SK-N-SH (cell line): Measurements from ENCODE around the gene ARHGEF11. TPM values are rescaled to one million over a fixed set of nuclear protein-coding genes. Genes with fewer than 3 reads are reported as not detected.

Source experiments
- CTCF ChIA-PET: fragments of 300-600, 350-600 bp; formaldehyde crosslinking; extraction: SDS; loops from one replicate; lab custom pipeline; 2021; lab: Yijun Ruan, JAX
- POLR2A ChIA-PET: fragments of 350-600 bp; sonication (Branson Sonifier 250); formaldehyde crosslinking; extraction: SDS; loops from one replicate; lab custom pipeline; 2020; ENCODE audit warnings: antibody characterized with exemption, inconsistent platforms; lab: Yijun Ruan, JAX
- DNase-seq: peaks from one replicate; pipeline ENCODE4 v3.0.0; 2012
- H2AFZ ChIP-seq: fragments of 200-600 bp; sonication (generic); 2 replicates; pipeline ENCODE4 v1.8.1; 2016; ENCODE audit warnings: antibody characterized with exemption, mild to moderate bottlenecking, low read depth
- H3F3A ChIP-seq: fragments of 200-600 bp; sonication (generic); replicated peaks from 2 replicates; pipeline ENCODE3; 2016; ENCODE audit warnings: antibody characterized with exemption, mild to moderate bottlenecking; ENCODE audit not compliant: insufficient read depth
- H3K27ac ChIP-seq, 2 experiments: fragments of 200-500 bp in 1 of 2; fragments of 200-600 bp in 1 of 2; sonication (Bioruptor generic) in 1 of 2; sonication (generic), shearing (Covaris generic) in 1 of 2; 2 replicates each; pipeline versions ENCODE4 v1.5.1 to v1.6.1; 2014 to 2016; ENCODE audit warnings: low read depth in 2 of 2, inconsistent platforms in 1 of 2, low read length in 1 of 2, mild to moderate bottlenecking in 1 of 2, mixed read lengths in 1 of 2
- H3K27me3 ChIP-seq: fragments of 200-600 bp; sonication (generic), shearing (Covaris generic); 2 replicates; pipeline ENCODE4 v1.6.1; 2016; ENCODE audit warnings: mixed run types; ENCODE audit not compliant: insufficient read depth
- H3K36me3 ChIP-seq, 2 experiments: fragments of 200-500 bp in 1 of 2; fragments of 200-600 bp in 1 of 2; sonication (Bioruptor generic) in 1 of 2; sonication (generic) in 1 of 2; replicated peaks in 1 of 2; 2 replicates each; pipeline versions ENCODE3 to v1.5.1; 2014 to 2016; ENCODE audit warnings: low read length in 1 of 2, mild to moderate bottlenecking in 1 of 2; ENCODE audit not compliant: insufficient read depth in 2 of 2, control insufficient read depth in 1 of 2
- H3K4me1 ChIP-seq, 2 experiments: fragments of 200-500 bp in 1 of 2; fragments of 200-600 bp in 1 of 2; sonication (Bioruptor generic) in 1 of 2; sonication (generic), shearing (Covaris generic) in 1 of 2; 2 replicates each; pipeline versions ENCODE4 v1.5.1 to v1.6.1; 2014 to 2016; ENCODE audit warnings: low read depth in 1 of 2, low read length in 1 of 2, mixed run types in 1 of 2; ENCODE audit not compliant: insufficient read depth in 2 of 2, control insufficient read depth in 1 of 2
- H3K4me2 ChIP-seq: fragments of 200-600 bp; sonication (generic), shearing (Covaris generic); 2 replicates; pipeline ENCODE4 v1.6.1; 2017; ENCODE audit warnings: mixed run types
- H3K4me3 ChIP-seq, 2 experiments: fragments of 200-500 bp in 1 of 2; fragments of 200-600 bp in 1 of 2; sonication (Bioruptor generic) in 1 of 2; sonication (generic), shearing (Covaris generic) in 1 of 2; 2 replicates each; pipeline versions ENCODE4 v1.5.1 to v1.8.1; 2014 to 2016; ENCODE audit warnings: low read depth in 2 of 2, inconsistent platforms in 1 of 2, low read length in 1 of 2, mild to moderate bottlenecking in 1 of 2, mixed read lengths in 1 of 2, moderate library complexity in 1 of 2
- H3K79me2 ChIP-seq: fragments of 200-600 bp; sonication (generic); 2 replicates; pipeline ENCODE4 v1.8.1; 2017; ENCODE audit warnings: mild to moderate bottlenecking; ENCODE audit not compliant: insufficient read depth
- H3K9ac ChIP-seq: fragments of 200-600 bp; sonication (generic); 2 replicates; pipeline ENCODE4 v1.6.1; 2017; ENCODE audit warnings: mixed run types
- H3K9me2 ChIP-seq: fragments of 200-600 bp; sonication (generic); 2 replicates; pipeline ENCODE4 v1.6.1; 2017; ENCODE audit warnings: mixed run types
- H3K9me3 ChIP-seq: fragments of 200-600 bp; sonication (generic); 2 replicates; pipeline ENCODE4 v1.6.1; 2017; ENCODE audit warnings: mixed run types, mild to moderate bottlenecking, moderate library complexity
- H4K20me1 ChIP-seq: fragments of 200-600 bp; sonication (generic); 2 replicates; pipeline ENCODE4 v1.6.1; 2017; ENCODE audit warnings: mild to moderate bottlenecking, mixed run types; ENCODE audit not compliant: insufficient read depth
- CHD2 ChIP-seq: fragments of 150-350 bp; IDR thresholded peaks from 2 replicates; pipeline ENCODE4 v1.6.1; 2018; ENCODE audit warnings: low read length; ENCODE audit not compliant: partially characterized antibody
- ELF1 ChIP-seq: IDR thresholded peaks from 2 replicates; pipeline ENCODE4 v1.4.0; 2012
- EZH2phosphoT487 ChIP-seq: fragments of 200-600 bp; sonication (generic); IDR thresholded peaks from 2 replicates; pipeline ENCODE4 v1.6.1; 2017; ENCODE audit warnings: low read depth, mixed run types, mild to moderate bottlenecking, antibody characterized with exemption, moderate library complexity, borderline replicate concordance
- FOSL2 ChIP-seq: IDR thresholded peaks from 2 replicates; pipeline ENCODE4 v1.4.0; 2012; ENCODE audit warnings: low read depth, mild to moderate bottlenecking, moderate library complexity, borderline replicate concordance
- FOXM1 ChIP-seq: IDR thresholded peaks from 2 replicates; pipeline ENCODE4 v1.4.0; 2012; ENCODE audit warnings: low read depth, mild to moderate bottlenecking
- GATA2 ChIP-seq: sonication (generic); formaldehyde crosslinking; IDR thresholded peaks from 2 replicates; pipeline ENCODE4 v1.5.0; 2020; ENCODE audit warnings: mild to moderate bottlenecking, missing genetic modification reagents
- JUND ChIP-seq: IDR thresholded peaks from 2 replicates; pipeline ENCODE4 v1.4.0; 2012
- MXI1 ChIP-seq: IDR thresholded peaks from 2 replicates; pipeline ENCODE4 v1.6.1; 2012; ENCODE audit warnings: mild to moderate bottlenecking, low read depth, low read length, improper control_type of control experiment
- NFIC ChIP-seq: IDR thresholded peaks from 2 replicates; pipeline ENCODE4 v1.4.0; 2012; ENCODE audit warnings: borderline replicate concordance
- RCOR1 ChIP-seq: fragments of 150-350 bp; IDR thresholded peaks from 2 replicates; pipeline ENCODE4 v1.6.1; 2017; ENCODE audit warnings: antibody characterized with exemption, low read length
- SIN3A ChIP-seq: IDR thresholded peaks from 2 replicates; pipeline ENCODE4 v1.6.1; 2012; ENCODE audit warnings: low read depth, mild to moderate bottlenecking, low read length, moderate library complexity, borderline replicate concordance
- TAF1 ChIP-seq: IDR thresholded peaks from 2 replicates; pipeline ENCODE4 v1.6.1; 2012; ENCODE audit warnings: low read depth, mild to moderate bottlenecking, low read length, moderate library complexity, borderline replicate concordance
- TEAD4 ChIP-seq: IDR thresholded peaks from 2 replicates; pipeline ENCODE4 v1.4.0; 2012; ENCODE audit warnings: mild to moderate bottlenecking, borderline replicate concordance; ENCODE audit not compliant: insufficient read depth
- YY1 ChIP-seq: IDR thresholded peaks from 2 replicates; pipeline ENCODE4 v1.4.0; 2012; ENCODE audit warnings: low read depth, mild to moderate bottlenecking
- WGBS: methylation state at CpG from one replicate; pipeline ENCODE4 v1.1.6; 2017; ENCODE audit warnings: low lambda C conversion rate; 5-methylcytosine and 5-hydroxymethylcytosine counted together
- polyA plus RNA-seq, 3 experiments: library from polyadenylated mRNA; depleted of rRNA; stranded (reverse); fragments of >200 nt; gene quantifications; 2 replicates each; pipeline ENCODE4 v1.2.3, GENCODE V29; 2012
- TF ChIP-seq, protein P1 (sequence below): fragments of 150-350 bp; IDR thresholded peaks from 2 replicates; pipeline ENCODE4 v1.6.1; 2016; ENCODE audit warnings: mild to moderate bottlenecking, low read depth, low read length
- TF ChIP-seq, protein P2 (sequence below): IDR thresholded peaks from 2 replicates; pipeline ENCODE4 v1.6.1; 2012; ENCODE audit warnings: mild to moderate bottlenecking, low read depth, low read length, moderate library complexity
- TF ChIP-seq, protein P3 (sequence below): IDR thresholded peaks from 2 replicates; pipeline ENCODE4 v1.4.0; 2012; ENCODE audit warnings: low read depth, borderline replicate concordance
- TF ChIP-seq, protein P4 (sequence below): IDR thresholded peaks from 2 replicates; pipeline ENCODE4; 2012

ARHGEF11 gene
- polyA plus RNA-seq, 1 of the 3 experiments (the other 2 are of a cell fraction): 19.0 TPM

DNA sequence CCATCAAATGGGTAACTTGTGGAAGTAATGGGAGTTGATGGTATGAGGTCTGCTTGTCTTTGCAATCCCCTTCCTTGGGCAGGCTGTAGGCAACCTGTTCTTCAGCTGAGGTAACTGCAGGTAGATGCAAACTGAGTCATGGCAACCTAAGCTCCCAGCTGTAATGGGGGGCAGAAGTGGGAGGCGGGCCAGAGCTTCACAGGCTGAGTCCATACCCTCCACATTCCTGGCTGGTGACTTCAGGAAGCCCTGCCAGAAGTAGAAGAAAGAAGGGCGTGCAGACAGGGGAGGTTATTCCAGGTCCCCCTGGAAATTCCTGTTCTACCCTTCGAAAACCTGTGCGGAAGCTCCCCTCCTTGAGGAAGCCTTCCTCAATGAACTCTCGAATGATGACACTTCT, 44.9 kb downstream of the ARHGEF11 start:
- no peaks in the 10 kb centered on the region for H3F3A ChIP-seq
- no peaks in the 10 kb centered on the region for H3K9me3 ChIP-seq
- no peaks in the 10 kb centered on the region for H3K36me3 ChIP-seq
- peaks cover 71% of the 10 kb centered on the region for H4K20me1 ChIP-seq
- no peak overlapping the region for H2AFZ ChIP-seq
- H3K9me2 ChIP-seq: no peaks in the 10 kb centered on the region
- H3K27ac ChIP-seq: no peak overlapping the region
- no peaks in the 10 kb centered on the region for H3K27me3 ChIP-seq
- ChIA-PET POLR2A (no interaction called here), CTCF (interaction anchor here (0.7 to 1.5 kb wide), 2 partner anchors 89 to 156 kb away, joined by 3 to 5 read pairs; no protein-coding TSS in a partner anchor)
- H3K4me1 ChIP-seq: peaks cover 0 to 20% of the 10 kb centered on the region in 2 experiments; a peak in 3 of 4 replicates
- H3K9ac ChIP-seq: no peak overlapping the region
- no peak overlapping the region; the same call in 1 of the 2 replicates for H3K4me2 ChIP-seq
- no peak overlapping the region for H3K4me3 ChIP-seq
- WGBS: 97% methylated on average over 5 of the region's 5 CpGs
- TF ChIP-seq MXI1 (no peak), FOXM1 (no peak), GATA2 (CRISPR knock-in tag) (no peak), TEAD4 (no peak), CHD2 (no peak), ELF1 (no peak), SIN3A (no peak), RCOR1 (no peak), JUND (no peak), YY1 (no peak), NFIC (no peak), FOSL2 (no peak), TAF1 (no peak), EZH2phosphoT487 (no peak)
- TF ChIP-seq, protein P1, sequence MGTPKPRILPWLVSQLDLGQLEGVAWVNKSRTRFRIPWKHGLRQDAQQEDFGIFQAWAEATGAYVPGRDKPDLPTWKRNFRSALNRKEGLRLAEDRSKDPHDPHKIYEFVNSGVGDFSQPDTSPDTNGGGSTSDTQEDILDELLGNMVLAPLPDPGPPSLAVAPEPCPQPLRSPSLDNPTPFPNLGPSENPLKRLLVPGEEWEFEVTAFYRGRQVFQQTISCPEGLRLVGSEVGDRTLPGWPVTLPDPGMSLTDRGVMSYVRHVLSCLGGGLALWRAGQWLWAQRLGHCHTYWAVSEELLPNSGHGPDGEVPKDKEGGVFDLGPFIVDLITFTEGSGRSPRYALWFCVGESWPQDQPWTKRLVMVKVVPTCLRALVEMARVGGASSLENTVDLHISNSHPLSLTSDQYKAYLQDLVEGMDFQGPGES: no peak
- TF ChIP-seq, protein P2, sequence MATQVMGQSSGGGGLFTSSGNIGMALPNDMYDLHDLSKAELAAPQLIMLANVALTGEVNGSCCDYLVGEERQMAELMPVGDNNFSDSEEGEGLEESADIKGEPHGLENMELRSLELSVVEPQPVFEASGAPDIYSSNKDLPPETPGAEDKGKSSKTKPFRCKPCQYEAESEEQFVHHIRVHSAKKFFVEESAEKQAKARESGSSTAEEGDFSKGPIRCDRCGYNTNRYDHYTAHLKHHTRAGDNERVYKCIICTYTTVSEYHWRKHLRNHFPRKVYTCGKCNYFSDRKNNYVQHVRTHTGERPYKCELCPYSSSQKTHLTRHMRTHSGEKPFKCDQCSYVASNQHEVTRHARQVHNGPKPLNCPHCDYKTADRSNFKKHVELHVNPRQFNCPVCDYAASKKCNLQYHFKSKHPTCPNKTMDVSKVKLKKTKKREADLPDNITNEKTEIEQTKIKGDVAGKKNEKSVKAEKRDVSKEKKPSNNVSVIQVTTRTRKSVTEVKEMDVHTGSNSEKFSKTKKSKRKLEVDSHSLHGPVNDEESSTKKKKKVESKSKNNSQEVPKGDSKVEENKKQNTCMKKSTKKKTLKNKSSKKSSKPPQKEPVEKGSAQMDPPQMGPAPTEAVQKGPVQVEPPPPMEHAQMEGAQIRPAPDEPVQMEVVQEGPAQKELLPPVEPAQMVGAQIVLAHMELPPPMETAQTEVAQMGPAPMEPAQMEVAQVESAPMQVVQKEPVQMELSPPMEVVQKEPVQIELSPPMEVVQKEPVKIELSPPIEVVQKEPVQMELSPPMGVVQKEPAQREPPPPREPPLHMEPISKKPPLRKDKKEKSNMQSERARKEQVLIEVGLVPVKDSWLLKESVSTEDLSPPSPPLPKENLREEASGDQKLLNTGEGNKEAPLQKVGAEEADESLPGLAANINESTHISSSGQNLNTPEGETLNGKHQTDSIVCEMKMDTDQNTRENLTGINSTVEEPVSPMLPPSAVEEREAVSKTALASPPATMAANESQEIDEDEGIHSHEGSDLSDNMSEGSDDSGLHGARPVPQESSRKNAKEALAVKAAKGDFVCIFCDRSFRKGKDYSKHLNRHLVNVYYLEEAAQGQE: no peak
- TF ChIP-seq, protein P3, sequence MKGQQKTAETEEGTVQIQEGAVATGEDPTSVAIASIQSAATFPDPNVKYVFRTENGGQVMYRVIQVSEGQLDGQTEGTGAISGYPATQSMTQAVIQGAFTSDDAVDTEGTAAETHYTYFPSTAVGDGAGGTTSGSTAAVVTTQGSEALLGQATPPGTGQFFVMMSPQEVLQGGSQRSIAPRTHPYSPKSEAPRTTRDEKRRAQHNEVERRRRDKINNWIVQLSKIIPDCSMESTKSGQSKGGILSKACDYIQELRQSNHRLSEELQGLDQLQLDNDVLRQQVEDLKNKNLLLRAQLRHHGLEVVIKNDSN: no peak
- TF ChIP-seq, protein P4, sequence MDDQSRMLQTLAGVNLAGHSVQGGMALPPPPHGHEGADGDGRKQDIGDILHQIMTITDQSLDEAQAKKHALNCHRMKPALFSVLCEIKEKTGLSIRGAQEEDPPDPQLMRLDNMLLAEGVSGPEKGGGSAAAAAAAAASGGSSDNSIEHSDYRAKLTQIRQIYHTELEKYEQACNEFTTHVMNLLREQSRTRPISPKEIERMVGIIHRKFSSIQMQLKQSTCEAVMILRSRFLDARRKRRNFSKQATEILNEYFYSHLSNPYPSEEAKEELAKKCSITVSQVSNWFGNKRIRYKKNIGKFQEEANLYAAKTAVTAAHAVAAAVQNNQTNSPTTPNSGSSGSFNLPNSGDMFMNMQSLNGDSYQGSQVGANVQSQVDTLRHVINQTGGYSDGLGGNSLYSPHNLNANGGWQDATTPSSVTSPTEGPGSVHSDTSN: no peak
- peaks cover 28% of the 10 kb centered on the region for H3K79me2 ChIP-seq
- DNase-seq: no peak
